Stimulated activated CD4-positive, alpha-beta T cell treated with anti-CD3 and anti-CD28 coated beads, Interleukin-2, amount 100 ng/mL, for 4 hours (primary cell): ENCODE measurements around the gene CFAP61.

Source experiments
- DNase-seq: peaks from one replicate; pipeline ENCODE4 v3.0.0-alpha.2; 2020; ENCODE audit warnings: low read depth

Gene CFAP61

GRCh38 chr20:20399531-20400500 is 347.5 kb downstream of the CFAP61 start:
- no peak for DNase-seq

GRCh38 chr20:20401991-20402390 is 349.7 kb downstream of the CFAP61 start:
- no peak for DNase-seq

DNA sequence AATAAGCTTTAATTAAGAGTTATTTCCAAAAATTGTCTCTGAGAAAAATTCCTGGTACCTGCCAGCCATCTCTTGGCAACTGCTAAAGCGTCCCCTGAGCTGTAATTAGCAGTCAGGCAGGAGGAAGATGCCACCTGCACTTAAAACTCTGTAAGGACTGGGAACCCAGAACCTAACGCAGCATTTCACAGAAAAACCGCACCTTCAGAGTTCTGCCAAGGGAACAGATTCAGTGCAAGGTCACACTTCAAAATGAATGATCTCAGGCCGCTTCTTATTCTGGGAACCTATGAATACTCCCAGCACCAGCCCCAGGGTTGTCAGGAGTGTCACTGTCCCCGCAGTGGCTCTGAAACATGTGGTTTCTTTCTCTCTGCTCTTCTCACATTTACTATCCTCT is 352.3 kb downstream of the CFAP61 start:
- no peak for DNase-seq

GRCh38 chr20:20405623-20406022 is 353.3 kb downstream of the CFAP61 start:
- DNase-seq: no peak

GRCh38 chr20:20406306-20406705 is 354.0 kb downstream of the CFAP61 start:
- DNase-seq: no peak

DNA sequence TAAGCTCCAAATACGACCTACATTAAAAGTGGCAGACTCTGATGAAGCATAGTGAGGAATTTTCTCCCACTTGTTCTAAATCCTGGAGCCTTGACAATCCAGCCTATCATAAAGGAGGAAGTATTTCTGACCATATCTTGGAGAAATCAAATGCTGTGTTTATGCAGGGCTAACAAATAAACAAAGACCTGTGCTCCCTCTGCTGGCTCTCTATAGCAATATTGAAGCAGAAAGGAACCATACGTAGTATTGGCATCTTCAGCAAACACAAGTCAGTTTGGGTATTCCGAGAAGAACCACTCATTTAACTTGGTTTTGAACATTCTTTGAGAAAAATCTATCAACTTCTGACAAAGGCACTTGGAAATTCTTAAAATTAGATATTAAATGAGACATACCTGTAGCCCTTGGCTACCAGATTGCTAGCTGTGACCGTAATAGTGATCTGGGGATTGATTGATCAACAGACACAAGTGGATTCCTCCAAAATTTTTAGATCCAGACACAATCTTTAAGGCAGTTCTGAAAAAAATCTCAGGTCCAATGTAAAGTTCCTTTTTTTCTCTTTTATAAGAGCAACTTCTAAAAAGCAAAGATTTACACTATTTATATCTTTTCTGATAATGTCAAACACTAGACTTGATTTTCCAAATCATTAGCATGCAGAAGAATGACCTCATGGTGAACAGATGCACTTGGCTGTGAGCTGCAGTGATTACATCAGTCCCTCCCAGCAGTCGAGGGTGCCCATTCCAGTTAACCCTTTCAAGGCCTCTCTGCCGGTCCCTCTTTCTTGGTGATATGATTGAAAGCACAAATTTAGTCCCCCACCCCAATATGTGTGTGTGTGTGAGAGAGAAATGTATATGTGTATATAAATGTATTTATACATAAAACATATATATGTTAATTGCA is 355.8 kb downstream of the CFAP61 start:
- no peak for DNase-seq

GRCh38 chr20:20409331-20409730 is 357.0 kb downstream of the CFAP61 start:
- no peak for DNase-seq
